ENCODE data around the gene ADISSP. TPM values are rescaled to one million over a fixed set of nuclear protein-coding genes. Genes with fewer than 3 reads are reported as not detected.

ADISSP gene
- total and polyA plus RNA-seq, 4 donors = 8.6 to 53.7 (median 35.1) TPM

DNA sequence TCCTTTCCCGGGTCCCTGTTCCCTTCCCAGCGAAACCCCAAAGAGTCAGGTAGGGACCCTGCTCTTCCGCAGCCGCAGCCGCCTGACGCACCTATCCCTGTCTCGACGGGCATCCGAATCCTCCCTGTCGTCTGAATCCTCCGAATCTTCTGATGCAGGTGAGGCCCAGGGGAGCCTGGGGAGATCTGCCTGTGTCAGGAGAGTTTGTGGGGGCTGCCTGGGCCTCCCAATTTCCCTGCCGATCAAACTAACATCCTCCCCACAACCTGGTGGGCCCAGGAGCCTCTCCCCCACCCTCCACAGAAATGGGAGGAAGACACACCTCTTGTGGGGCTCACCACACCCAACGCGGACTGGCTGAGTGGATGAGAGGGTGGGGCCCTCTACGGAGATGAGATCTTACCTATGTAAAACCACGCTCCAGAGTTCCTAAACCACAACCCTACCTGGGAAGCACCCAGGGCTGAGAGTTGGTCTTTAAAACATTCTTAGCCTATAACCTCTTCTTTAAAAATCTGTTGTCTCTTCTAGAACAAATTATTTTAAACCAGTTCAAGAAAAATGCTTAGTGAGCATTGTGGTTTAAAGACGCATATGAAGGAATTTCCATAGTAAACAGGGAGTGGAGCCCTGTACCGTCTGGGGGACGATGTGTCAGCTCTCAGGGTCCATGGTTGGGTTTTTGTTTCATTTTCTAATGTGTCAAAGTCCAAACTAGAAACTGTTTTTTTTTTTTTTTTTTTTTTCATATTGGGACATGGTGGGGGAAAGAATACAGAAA, 30.2 kb upstream of the ADISSP start:
- H3K9me3 ChIP-seq (ENCODE audit: control insufficient read depth in 4 of 4, insufficient read depth in 3 of 4, low read length in 3 of 4) = no peaks in the 10 kb centered on the region
- H3K4me1 ChIP-seq (ENCODE audit: control insufficient read depth in 5 of 5, insufficient read depth in 5 of 5, low read length in 5 of 5) = peaks cover 0 to 40% (median 14%) of the 10 kb centered on the region in 5 donors
- no peak for ATAC-seq (ENCODE audit: insufficient read depth, low FRiP score)
- no peak for DNase-seq
- 57 to 77% methylated on average over 19 of the region's 19 CpGs for WGBS, 2 donors
- H3K9ac ChIP-seq (ENCODE audit: insufficient read depth in 1 of 2, low read length in 2 of 2) = peak overlapping the region in 1 of 2 donors; percentile 2
- H3K36me3 ChIP-seq (ENCODE audit: control insufficient read depth in 4 of 4, insufficient read depth in 4 of 4, low read length in 4 of 4) = peaks cover 0 to 38% (median 14%) of the 10 kb centered on the region in 4 donors
- H3K4me3 ChIP-seq = peak overlapping the region; percentile 87
- H3K27ac ChIP-seq (ENCODE audit: low read depth in 1 of 2, low read length in 1 of 2) = peak overlapping the region in 1 of 2 donors; percentile 78
- TF ChIP-seq, protein P1, sequence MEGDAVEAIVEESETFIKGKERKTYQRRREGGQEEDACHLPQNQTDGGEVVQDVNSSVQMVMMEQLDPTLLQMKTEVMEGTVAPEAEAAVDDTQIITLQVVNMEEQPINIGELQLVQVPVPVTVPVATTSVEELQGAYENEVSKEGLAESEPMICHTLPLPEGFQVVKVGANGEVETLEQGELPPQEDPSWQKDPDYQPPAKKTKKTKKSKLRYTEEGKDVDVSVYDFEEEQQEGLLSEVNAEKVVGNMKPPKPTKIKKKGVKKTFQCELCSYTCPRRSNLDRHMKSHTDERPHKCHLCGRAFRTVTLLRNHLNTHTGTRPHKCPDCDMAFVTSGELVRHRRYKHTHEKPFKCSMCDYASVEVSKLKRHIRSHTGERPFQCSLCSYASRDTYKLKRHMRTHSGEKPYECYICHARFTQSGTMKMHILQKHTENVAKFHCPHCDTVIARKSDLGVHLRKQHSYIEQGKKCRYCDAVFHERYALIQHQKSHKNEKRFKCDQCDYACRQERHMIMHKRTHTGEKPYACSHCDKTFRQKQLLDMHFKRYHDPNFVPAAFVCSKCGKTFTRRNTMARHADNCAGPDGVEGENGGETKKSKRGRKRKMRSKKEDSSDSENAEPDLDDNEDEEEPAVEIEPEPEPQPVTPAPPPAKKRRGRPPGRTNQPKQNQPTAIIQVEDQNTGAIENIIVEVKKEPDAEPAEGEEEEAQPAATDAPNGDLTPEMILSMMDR (IDR thresholded peaks at IDR 0.05; ENCODE audit: control extremely low read depth, extremely low read depth) = no peak
- no peaks in the 10 kb centered on the region for H3K27me3 ChIP-seq (ENCODE audit: control insufficient read depth in 3 of 3, insufficient read depth in 3 of 3, low read length in 2 of 3)

DNA sequence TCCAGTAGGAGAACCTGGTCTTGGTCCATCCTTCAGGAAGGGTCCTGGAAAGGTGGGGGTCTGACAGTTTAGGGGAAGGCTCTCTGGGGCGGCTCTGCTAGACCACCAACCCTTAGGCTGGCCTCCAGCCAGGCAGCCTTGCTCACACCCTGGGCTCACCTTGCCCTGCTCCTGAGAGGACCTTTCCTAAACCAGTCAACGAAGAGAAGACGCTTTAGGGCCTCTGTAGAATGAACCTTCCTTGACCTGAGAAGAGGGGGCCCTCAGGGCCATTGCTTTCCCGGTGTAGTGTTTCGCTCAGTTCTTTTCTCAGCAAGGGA, 29.6 kb upstream of the ADISSP start:
- H3K27me3 ChIP-seq (ENCODE audit: control insufficient read depth in 3 of 3, insufficient read depth in 3 of 3, low read length in 2 of 3) = no peaks in the 10 kb centered on the region
- DNase-seq (no peak), ATAC-seq (ENCODE audit: insufficient read depth, low FRiP score) (no peak)
- peaks cover 0 to 34% (median 13%) of the 10 kb centered on the region in 4 donors for H3K36me3 ChIP-seq (ENCODE audit: control insufficient read depth in 4 of 4, insufficient read depth in 4 of 4, low read length in 4 of 4)
- H3K27ac ChIP-seq (ENCODE audit: low read depth in 1 of 2, low read length in 1 of 2) = peak overlapping the region in 1 of 2 donors; percentile 78
- H3K9me3 ChIP-seq (ENCODE audit: control insufficient read depth in 4 of 4, insufficient read depth in 3 of 4, low read length in 3 of 4) = no peaks in the 10 kb centered on the region
- peaks cover 0 to 40% (median 14%) of the 10 kb centered on the region in 5 donors for H3K4me1 ChIP-seq (ENCODE audit: control insufficient read depth in 5 of 5, insufficient read depth in 5 of 5, low read length in 5 of 5)
- TF ChIP-seq, protein P1 (IDR thresholded peaks at IDR 0.05; ENCODE audit: control extremely low read depth, extremely low read depth) = no peak
- 63 to 91% methylated on average over 5 of the region's 5 CpGs for WGBS, 2 donors
- H3K9ac ChIP-seq (ENCODE audit: insufficient read depth in 1 of 2, low read length in 2 of 2) = peak overlapping the region in 1 of 2 donors; percentile 2
- peak overlapping the region; percentile 87 for H3K4me3 ChIP-seq

DNA sequence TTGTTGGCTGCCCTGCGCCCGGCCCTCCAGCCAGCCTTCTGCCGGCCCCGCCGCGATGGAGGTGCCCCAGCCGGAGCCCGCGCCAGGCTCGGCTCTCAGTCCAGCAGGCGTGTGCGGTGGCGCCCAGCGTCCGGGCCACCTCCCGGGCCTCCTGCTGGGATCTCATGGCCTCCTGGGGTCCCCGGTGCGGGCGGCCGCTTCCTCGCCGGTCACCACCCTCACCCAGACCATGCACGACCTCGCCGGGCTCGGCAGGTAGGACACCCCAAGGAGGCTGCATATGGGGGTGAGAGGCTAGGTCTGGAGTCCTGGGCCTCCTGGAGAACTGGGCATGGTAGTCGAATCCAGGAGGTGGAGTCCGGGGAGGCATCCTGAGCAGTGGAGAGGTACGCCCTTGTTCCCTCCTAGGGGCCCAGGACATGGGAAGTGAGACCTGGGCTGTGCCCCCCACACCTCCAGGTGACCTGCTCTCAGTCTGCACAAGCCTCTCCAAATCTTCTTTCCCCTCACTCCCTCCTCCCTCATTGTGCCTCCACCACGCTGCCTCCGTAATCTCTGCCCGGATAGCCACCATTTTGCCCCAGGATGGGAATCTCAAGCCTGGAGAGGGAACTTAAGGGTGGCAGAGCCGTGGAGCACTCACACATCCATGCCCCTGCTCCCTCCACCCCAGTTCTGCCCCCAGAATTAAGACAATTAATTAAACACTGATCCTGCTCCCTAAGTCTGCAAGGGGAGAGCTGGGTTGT, 29.1 kb upstream of the ADISSP start:
- WGBS, 2 donors = 11 to 19% methylated on average over 28 to 33 of the region's 33 CpGs
- TF ChIP-seq, protein P1 (IDR thresholded peaks at IDR 0.05; ENCODE audit: control extremely low read depth, extremely low read depth) = no peak
- Histone ChIP-seq H3K9me3 (ENCODE audit: control insufficient read depth in 4 of 4, insufficient read depth in 3 of 4, low read length in 3 of 4) (no peaks in the 10 kb centered on the region), H3K4me1 (ENCODE audit: control insufficient read depth in 5 of 5, insufficient read depth in 5 of 5, low read length in 5 of 5) (peaks cover 0 to 40% (median 14%) of the 10 kb centered on the region in 5 donors), H3K36me3 (ENCODE audit: control insufficient read depth in 4 of 4, insufficient read depth in 4 of 4, low read length in 4 of 4) (peaks cover 0 to 29% (median 11%) of the 10 kb centered on the region in 4 donors), H3K4me3 (peak overlapping the region; percentile 87), H3K27ac (ENCODE audit: low read depth in 1 of 2, low read length in 1 of 2) (peak overlapping the region in 1 of 2 donors; percentile 78), H3K27me3 (ENCODE audit: control insufficient read depth in 3 of 3, insufficient read depth in 3 of 3, low read length in 2 of 3) (no peaks in the 10 kb centered on the region), H3K9ac (ENCODE audit: insufficient read depth in 1 of 2, low read length in 2 of 2) (no peak overlapping the region)
- DNase-seq = no peak
- no peak for ATAC-seq (ENCODE audit: insufficient read depth, low FRiP score)
